Measurements from ENCODE around the gene UCP3. TPM values are rescaled to one million over a fixed set of nuclear protein-coding genes. Genes with fewer than 3 reads are reported as not detected.

UCP3 gene
- total and polyA plus RNA-seq, 4 experiments from 2014 or later, result 0.54 to 6.3 (median 2.7) TPM

GRCh38 chr11:73969991-73970800 lies 38.7 kb downstream of the UCP3 start:
- Mint-ChIP-seq H3K9me3 (no peaks in the 10 kb centered on the region), H3K4me3 (peak overlapping the region in 7 of 8 donors; percentile 14 to 78 (median 52)), H3K4me1 (peaks cover 60 to 88% (median 71%) of the 10 kb centered on the region in 4 donors), H3K27ac (peak overlapping the region; percentile 92 to 100 (median 96)), H3K36me3 (peaks cover 14 to 18% of the 10 kb centered on the region in 2 donors), H3K27me3 (no peaks in the 10 kb centered on the region)
- intact Hi-C loops (cut with micrococcal nuclease), result loop anchor here (2.0 to 10.0 kb wide), 2 partner anchors 13 to 285 kb away; partner anchors contain the start of gene UCP2
- ChIA-PET POLR2A (ENCODE audit: partially characterized antibody) (interaction anchor here (0.6 to 38.4 kb wide), 17 partner anchors 9 to 262 kb away, joined by 3 to 2221 read pairs (median 4); partner anchors contain the start of genes C2CD3, DNAJB13, PPME1 and UCP2), CTCF (ENCODE audit: partially characterized antibody) (interaction anchor here (0.9 to 1.8 kb wide), 5 partner anchors 10 to 60 kb away, joined by 3 to 19 read pairs (median 4); no protein-coding TSS in a partner anchor)
- Histone ChIP-seq H3K9me3 (ENCODE audit: control insufficient read depth in 1 of 2, low read length in 2 of 2) (no peaks in the 10 kb centered on the region), H3K4me1 (ENCODE audit: insufficient read depth, low read length) (peaks cover 87% of the 10 kb centered on the region), H3K27me3 (ENCODE audit: insufficient read depth, low read length) (no peaks in the 10 kb centered on the region), H3K36me3 (ENCODE audit: insufficient read depth, low read length) (peaks cover 10% of the 10 kb centered on the region), H3K27ac (ENCODE audit: low read depth, low read length) (peak overlapping the region; percentile 51), H3K4me3 (ENCODE audit: low read length in 2 of 2) (no peak overlapping the region)
- peak in 2 of 5 donors; percentile 37 to 62 for DNase-seq

GRCh38 chr11:73969091-73969490 lies 39.8 kb downstream of the UCP3 start:
- peaks cover 53 to 88% (median 67%) of the 10 kb centered on the region in 4 donors for H3K4me1 Mint-ChIP-seq
- peak overlapping the region; percentile 93 to 100 (median 96) for H3K27ac Mint-ChIP-seq
- peak overlapping the region in 6 of 8 donors; percentile 2 to 80 (median 58) for H3K4me3 Mint-ChIP-seq
- no peak for DNase-seq
- intact Hi-C loops (cut with micrococcal nuclease), result loop anchor here (2.0 to 10.0 kb wide), 2 partner anchors 14 to 286 kb away; partner anchors contain the start of gene UCP2
- CTCF ChIA-PET (ENCODE audit: partially characterized antibody), result interaction anchor here (0.6 kb wide), 1 partner anchor 50 kb away, joined by 3 read pairs; no protein-coding TSS in a partner anchor
- H3K36me3 ChIP-seq (ENCODE audit: insufficient read depth, low read length), result no peaks in the 10 kb centered on the region
- H3K4me3 ChIP-seq (ENCODE audit: low read length in 2 of 2), result peak overlapping the region in 1 of 2 donors; percentile 7
- H3K9me3 Mint-ChIP-seq, result no peaks in the 10 kb centered on the region
- peak overlapping the region; percentile 51 for H3K27ac ChIP-seq (ENCODE audit: low read depth, low read length)
- H3K4me1 ChIP-seq (ENCODE audit: insufficient read depth, low read length), result peaks cover 83% of the 10 kb centered on the region
- H3K36me3 Mint-ChIP-seq, result peaks cover 3 to 7% of the 10 kb centered on the region in 2 donors
- POLR2A ChIA-PET (ENCODE audit: partially characterized antibody), result interaction anchor here (0.5 to 38.4 kb wide), 8 partner anchors 8 to 201 kb away, joined by 3 to 2221 read pairs (median 4); partner anchors contain the start of genes UCP2 and UCP3
- no peaks in the 10 kb centered on the region for H3K27me3 ChIP-seq (ENCODE audit: insufficient read depth, low read length)
- no peaks in the 10 kb centered on the region for H3K27me3 Mint-ChIP-seq
- H3K9me3 ChIP-seq (ENCODE audit: control insufficient read depth in 1 of 2, low read length in 2 of 2), result no peaks in the 10 kb centered on the region

- Histone ChIP-seq H3K27ac (ENCODE audit: low read depth, low read length) (peak overlapping the region; percentile 51), H3K36me3 (ENCODE audit: insufficient read depth, low read length) (no peaks in the 10 kb centered on the region), H3K4me1 (ENCODE audit: insufficient read depth, low read length) (peaks cover 77% of the 10 kb centered on the region), H3K9me3 (ENCODE audit: control insufficient read depth in 1 of 2, low read length in 2 of 2) (no peaks in the 10 kb centered on the region), H3K27me3 (ENCODE audit: insufficient read depth, low read length) (no peaks in the 10 kb centered on the region), H3K4me3 (ENCODE audit: low read length in 2 of 2) (no peak overlapping the region)
- Mint-ChIP-seq H3K36me3 (peaks cover 0 to 3% of the 10 kb centered on the region in 2 donors), H3K4me1 (peaks cover 51 to 86% (median 64%) of the 10 kb centered on the region in 4 donors), H3K27ac (peak overlapping the region; percentile 91 to 98 (median 95)), H3K9me3 (no peaks in the 10 kb centered on the region), H3K4me3 (peak overlapping the region in 5 of 8 donors; percentile 22 to 80 (median 63)), H3K27me3 (no peaks in the 10 kb centered on the region)
- ChIA-PET POLR2A (ENCODE audit: partially characterized antibody) (interaction anchor here (1.0 to 38.4 kb wide), 4 partner anchors 13 to 202 kb away, joined by 3 to 2221 read pairs (median 314); partner anchors contain the start of genes UCP2 and UCP3), CTCF (ENCODE audit: partially characterized antibody) (interaction anchor here (0.9 kb wide), 1 partner anchor 37 kb away, joined by 3 read pairs; no protein-coding TSS in a partner anchor)
- no peak for DNase-seq
- intact Hi-C loops (cut with micrococcal nuclease), result loop anchor here (2.0 to 10.0 kb wide), 2 partner anchors 14 to 286 kb away; partner anchors contain the start of gene UCP2
Observed at GRCh38 chr11:73968356-73968966, 40.4 kb downstream of the UCP3 start.

- Mint-ChIP-seq H3K27ac (peak overlapping the region; percentile 3 to 74 (median 43)), H3K36me3 (no peaks in the 10 kb centered on the region), H3K4me3 (no peak overlapping the region), H3K4me1 (peaks cover 32 to 58% (median 42%) of the 10 kb centered on the region in 4 donors), H3K9me3 (no peaks in the 10 kb centered on the region), H3K27me3 (no peaks in the 10 kb centered on the region)
- intact Hi-C loops (cut with micrococcal nuclease), result loop anchor here (10.0 kb wide), 1 partner anchor 289 kb away; no protein-coding TSS in a partner anchor
- DNase-seq, result no peak
- Histone ChIP-seq H3K4me3 (ENCODE audit: low read length in 2 of 2) (no peak overlapping the region), H3K36me3 (ENCODE audit: insufficient read depth, low read length) (no peaks in the 10 kb centered on the region), H3K27ac (ENCODE audit: low read depth, low read length) (no peak overlapping the region), H3K27me3 (ENCODE audit: insufficient read depth, low read length) (no peaks in the 10 kb centered on the region), H3K9me3 (ENCODE audit: control insufficient read depth in 1 of 2, low read length in 2 of 2) (no peaks in the 10 kb centered on the region), H3K4me1 (ENCODE audit: insufficient read depth, low read length) (peaks cover 50% of the 10 kb centered on the region)
- POLR2A ChIA-PET (ENCODE audit: partially characterized antibody), result interaction anchor here (1.7 to 38.4 kb wide), 3 partner anchors 9 to 41 kb away, joined by 12 to 2221 read pairs (median 623); partner anchors contain the start of genes UCP2 and UCP3
- CTCF ChIA-PET (ENCODE audit: partially characterized antibody), result interaction anchor here (0.5 to 2.6 kb wide), 9 partner anchors 11 to 164 kb away, joined by 3 to 15 read pairs (median 4); no protein-coding TSS in a partner anchor
Observed at GRCh38 chr11:73965764-73966121, 43.1 kb downstream of the UCP3 start.

GRCh38 chr11:73965076-73965763 lies 43.7 kb downstream of the UCP3 start:
- no peaks in the 10 kb centered on the region for H3K36me3 Mint-ChIP-seq
- H3K9me3 Mint-ChIP-seq, result no peaks in the 10 kb centered on the region
- DNase-seq, result no peak
- no peaks in the 10 kb centered on the region for H3K27me3 Mint-ChIP-seq
- H3K27ac Mint-ChIP-seq, result peak overlapping the region in 4 of 7 donors; percentile 37 to 48 (median 41)
- H3K27me3 ChIP-seq (ENCODE audit: insufficient read depth, low read length), result no peaks in the 10 kb centered on the region
- intact Hi-C loops (cut with micrococcal nuclease), result loop anchor here (10.0 kb wide), 1 partner anchor 290 kb away; no protein-coding TSS in a partner anchor
- no peak overlapping the region for H3K4me3 ChIP-seq (ENCODE audit: low read length in 2 of 2)
- CTCF ChIA-PET (ENCODE audit: partially characterized antibody), result interaction anchor here (0.7 to 2.6 kb wide), 19 partner anchors 8 to 183 kb away, joined by 3 to 29 read pairs (median 4); partner anchors contain the start of gene UCP2
- POLR2A ChIA-PET (ENCODE audit: partially characterized antibody), result interaction anchor here (1.3 to 38.4 kb wide), 4 partner anchors 8 to 42 kb away, joined by 4 to 2221 read pairs (median 318); partner anchors contain the start of genes UCP2 and UCP3
- peaks cover 45% of the 10 kb centered on the region for H3K4me1 ChIP-seq (ENCODE audit: insufficient read depth, low read length)
- H3K27ac ChIP-seq (ENCODE audit: low read depth, low read length), result no peak overlapping the region
- H3K9me3 ChIP-seq (ENCODE audit: control insufficient read depth in 1 of 2, low read length in 2 of 2), result no peaks in the 10 kb centered on the region
- peak overlapping the region in 1 of 8 donors; percentile 52 for H3K4me3 Mint-ChIP-seq
- H3K4me1 Mint-ChIP-seq, result peaks cover 30 to 53% (median 38%) of the 10 kb centered on the region in 4 donors
- no peaks in the 10 kb centered on the region for H3K36me3 ChIP-seq (ENCODE audit: insufficient read depth, low read length)

- H3K27me3 ChIP-seq (ENCODE audit: insufficient read depth, low read length), result no peaks in the 10 kb centered on the region
- peak overlapping the region in 5 of 7 donors; percentile 6 to 82 (median 69) for H3K27ac Mint-ChIP-seq
- H3K27ac ChIP-seq (ENCODE audit: low read depth, low read length), result no peak overlapping the region
- no peak overlapping the region for H3K4me3 ChIP-seq (ENCODE audit: low read length in 2 of 2)
- no peaks in the 10 kb centered on the region for H3K9me3 Mint-ChIP-seq
- POLR2A ChIA-PET (ENCODE audit: partially characterized antibody), result interaction anchor here (0.5 to 38.4 kb wide), 10 partner anchors 9 to 207 kb away, joined by 3 to 2221 read pairs (median 4); partner anchors contain the start of genes C2CD3, PPME1, UCP2 and UCP3
- H3K36me3 Mint-ChIP-seq, result no peaks in the 10 kb centered on the region
- H3K4me1 ChIP-seq (ENCODE audit: insufficient read depth, low read length), result peaks cover 31% of the 10 kb centered on the region
- peak overlapping the region in 2 of 8 donors; percentile 43 to 80 for H3K4me3 Mint-ChIP-seq
- H3K27me3 Mint-ChIP-seq, result no peaks in the 10 kb centered on the region
- CTCF ChIA-PET (ENCODE audit: partially characterized antibody), result interaction anchor here (0.7 to 2.6 kb wide), 26 partner anchors 9 to 292 kb away, joined by 3 to 29 read pairs (median 4); partner anchors contain the start of gene UCP2
- no peaks in the 10 kb centered on the region for H3K9me3 ChIP-seq (ENCODE audit: control insufficient read depth in 1 of 2, low read length in 2 of 2)
- no peaks in the 10 kb centered on the region for H3K36me3 ChIP-seq (ENCODE audit: insufficient read depth, low read length)
- DNase-seq, result no peak
- H3K4me1 Mint-ChIP-seq, result peaks cover 16 to 40% (median 25%) of the 10 kb centered on the region in 4 donors
- intact Hi-C loops (cut with micrococcal nuclease), result loop anchor here (1.0 to 10.0 kb wide), 5 partner anchors 41 to 291 kb away; partner anchors contain the start of genes C2CD3 and PPME1
Observed at GRCh38 chr11:73963861-73964260, 45.0 kb downstream of the UCP3 start.
